HG02938 (cell line): ENCODE measurements around the gene PSAT1.

Experiments used
- ATAC-seq: cut with Tn5 transposase; IDR thresholded peaks from one replicate; pipeline ENCODE4 v1.9.1; 2021; ENCODE audit warnings: mild to moderate bottlenecking, moderate library complexity; ENCODE audit not compliant: unreplicated experiment

The PSAT1 gene

GRCh38 chr9:78292716-78293497 is 4.0 kb upstream of the PSAT1 start:
- no peak for ATAC-seq

DNA sequence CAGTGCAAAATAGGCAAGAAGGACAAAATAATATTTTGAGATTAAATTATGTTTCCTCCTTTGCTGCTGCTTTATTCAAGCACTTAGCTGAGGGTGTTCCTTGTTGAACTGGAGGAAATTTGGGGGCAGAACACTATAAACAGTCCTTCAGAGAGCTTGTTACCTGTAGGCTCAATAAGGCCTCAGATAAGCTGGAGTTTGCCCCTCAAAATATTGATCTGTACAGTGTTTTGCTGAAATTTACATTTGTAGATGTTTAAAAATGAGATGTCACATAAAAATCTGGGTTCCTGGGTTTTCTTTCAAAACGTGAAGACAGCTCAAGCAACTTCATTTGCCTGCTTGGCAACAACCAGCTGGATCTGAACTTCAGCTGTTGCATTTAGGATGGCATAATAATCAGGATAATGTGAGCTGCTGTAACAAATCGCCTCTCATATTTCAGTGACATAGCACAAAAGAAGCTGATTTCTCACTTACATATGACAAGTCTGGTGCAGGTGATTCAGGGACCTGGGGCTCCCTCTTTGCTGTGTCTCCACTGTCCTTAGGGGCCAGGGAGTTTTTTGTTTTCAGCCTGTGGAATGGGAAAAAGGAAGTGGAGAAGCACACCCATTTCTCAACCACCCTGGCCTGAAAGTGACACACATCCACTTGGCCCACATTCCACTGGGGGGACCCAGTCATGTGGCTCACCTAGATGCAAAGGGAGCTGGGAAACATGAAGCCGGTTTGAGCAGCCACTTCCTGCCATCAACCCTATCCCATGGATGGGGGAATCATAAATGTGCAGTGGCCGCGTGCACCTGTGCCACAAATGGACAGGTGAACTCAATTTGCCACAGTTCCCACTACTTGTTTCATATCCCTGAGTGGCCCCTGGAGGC is 2.4 kb upstream of the PSAT1 start:
- no peak for ATAC-seq

DNA sequence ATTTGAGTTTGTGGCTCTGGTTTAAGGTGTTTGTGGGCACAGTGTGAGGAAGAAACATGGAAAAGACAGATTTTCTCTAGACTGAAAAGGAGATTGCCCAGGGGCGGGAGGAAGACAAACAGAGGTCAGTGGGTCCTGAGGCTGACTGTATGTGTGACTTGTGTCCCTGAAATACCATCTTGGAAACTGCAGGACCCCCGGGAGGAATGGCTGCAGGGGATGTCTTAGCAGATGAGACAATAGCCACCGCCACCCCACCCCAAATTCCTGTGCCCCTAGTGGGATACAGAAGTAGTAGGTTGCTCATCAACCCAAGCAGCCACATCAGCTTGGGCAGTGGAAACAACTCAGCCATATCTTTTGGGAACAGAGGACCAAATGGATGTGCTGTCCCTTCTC is 1.7 kb upstream of the PSAT1 start:
- ATAC-seq: no peak

DNA sequence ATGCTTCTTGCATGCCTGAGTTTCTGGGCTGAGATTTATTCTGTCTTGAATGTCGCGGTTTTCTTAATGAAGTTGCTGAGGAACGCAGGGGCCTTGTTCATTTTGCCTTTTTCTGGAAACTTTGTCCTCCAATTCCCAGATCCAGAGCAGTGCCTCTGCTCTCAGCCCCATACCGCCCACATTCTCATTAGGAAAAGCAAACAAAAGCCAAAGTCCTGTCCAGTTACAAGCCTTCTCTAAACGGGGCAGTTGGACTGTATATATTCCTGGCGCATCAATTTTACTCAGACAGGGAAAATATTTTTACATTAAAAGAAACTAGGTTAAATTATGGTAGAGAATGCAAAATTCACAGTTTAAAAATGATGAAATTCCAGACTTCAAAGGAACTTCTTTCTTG is 1.2 kb upstream of the PSAT1 start:
- no peak for ATAC-seq

- no peak for ATAC-seq
These were observed 578 bp upstream of the PSAT1 start for GRCh38 chr9:78296201-78296892.

GRCh38 chr9:78297672-78297961 is 692 bp downstream of the PSAT1 start:
- ATAC-seq: peak; percentile 58

GRCh38 chr9:78298046-78298765 is 1.3 kb downstream of the PSAT1 start:
- no peak for ATAC-seq

DNA sequence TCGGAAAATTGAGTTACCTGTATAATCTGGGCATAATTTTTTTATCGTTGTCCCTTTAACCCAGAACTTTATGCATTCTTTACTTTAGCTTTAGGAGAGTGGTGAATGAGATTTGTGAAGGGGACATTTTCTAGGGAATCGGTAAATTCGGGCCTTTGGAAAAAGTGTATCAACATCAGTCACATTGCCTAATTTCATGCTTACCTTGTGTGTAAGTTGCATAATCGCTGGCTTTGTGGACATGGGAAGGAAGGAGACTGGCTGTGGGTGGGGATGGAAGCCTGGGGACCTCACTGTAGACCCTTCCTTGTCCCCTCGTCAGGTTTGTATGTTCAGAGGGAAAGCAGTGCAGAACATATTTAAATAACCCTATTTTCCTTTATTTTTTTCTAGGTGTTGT is 3.3 kb downstream of the PSAT1 start:
- ATAC-seq: no peak

GRCh38 chr9:78301466-78301865 is 4.5 kb downstream of the PSAT1 start:
- ATAC-seq: no peak

DNA sequence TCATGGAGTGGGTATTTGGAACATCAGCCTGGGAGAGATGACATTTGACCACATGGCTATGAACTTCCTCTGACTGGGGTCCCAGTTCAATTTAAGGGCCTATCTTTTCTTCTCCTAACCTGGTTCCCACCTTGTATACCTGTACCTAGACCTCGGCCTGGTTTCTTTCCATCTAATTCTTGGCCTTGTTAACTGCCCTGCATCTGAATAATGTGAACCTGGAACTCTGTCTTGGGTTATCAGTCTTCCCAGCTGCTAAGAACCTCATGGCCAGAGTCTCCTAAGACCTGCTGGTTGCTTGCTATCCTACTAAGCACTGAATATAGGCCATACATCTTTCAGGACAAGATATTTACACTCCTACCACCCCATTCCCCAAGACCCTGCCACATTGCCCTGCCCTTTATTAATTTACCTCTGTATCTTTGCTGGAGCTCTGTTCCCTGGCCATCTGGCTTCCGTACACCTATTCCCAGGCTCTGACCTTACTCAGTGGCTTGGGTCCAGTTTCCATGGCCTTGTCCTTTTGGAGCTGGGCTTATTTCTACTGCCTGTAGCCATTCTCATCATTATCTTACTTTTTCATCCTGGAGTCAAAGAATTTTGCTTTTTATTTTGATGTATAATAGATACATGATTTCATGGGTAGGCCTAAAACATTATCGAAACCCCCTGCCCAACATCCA is 6.6 kb downstream of the PSAT1 start:
- no peak for ATAC-seq

DNA sequence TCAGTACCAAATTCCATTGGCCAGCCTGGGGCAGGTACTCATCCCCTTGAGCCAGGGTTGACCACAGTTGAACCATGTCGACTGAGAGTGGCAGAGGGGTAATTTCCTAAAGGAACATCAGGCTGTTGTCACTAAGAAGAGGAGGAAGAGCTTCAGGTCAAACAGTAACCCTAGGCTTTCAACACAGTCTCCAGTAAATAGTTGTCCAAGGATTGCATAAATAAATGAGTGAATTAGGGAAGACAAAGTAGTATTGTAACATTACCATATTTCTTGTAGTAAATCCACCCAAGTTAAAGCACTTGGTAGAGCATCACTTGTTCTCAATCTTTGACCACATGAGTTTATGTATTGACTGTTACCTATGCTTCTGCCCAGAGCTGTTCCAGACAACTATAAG is 7.4 kb downstream of the PSAT1 start:
- ATAC-seq: no peak

DNA sequence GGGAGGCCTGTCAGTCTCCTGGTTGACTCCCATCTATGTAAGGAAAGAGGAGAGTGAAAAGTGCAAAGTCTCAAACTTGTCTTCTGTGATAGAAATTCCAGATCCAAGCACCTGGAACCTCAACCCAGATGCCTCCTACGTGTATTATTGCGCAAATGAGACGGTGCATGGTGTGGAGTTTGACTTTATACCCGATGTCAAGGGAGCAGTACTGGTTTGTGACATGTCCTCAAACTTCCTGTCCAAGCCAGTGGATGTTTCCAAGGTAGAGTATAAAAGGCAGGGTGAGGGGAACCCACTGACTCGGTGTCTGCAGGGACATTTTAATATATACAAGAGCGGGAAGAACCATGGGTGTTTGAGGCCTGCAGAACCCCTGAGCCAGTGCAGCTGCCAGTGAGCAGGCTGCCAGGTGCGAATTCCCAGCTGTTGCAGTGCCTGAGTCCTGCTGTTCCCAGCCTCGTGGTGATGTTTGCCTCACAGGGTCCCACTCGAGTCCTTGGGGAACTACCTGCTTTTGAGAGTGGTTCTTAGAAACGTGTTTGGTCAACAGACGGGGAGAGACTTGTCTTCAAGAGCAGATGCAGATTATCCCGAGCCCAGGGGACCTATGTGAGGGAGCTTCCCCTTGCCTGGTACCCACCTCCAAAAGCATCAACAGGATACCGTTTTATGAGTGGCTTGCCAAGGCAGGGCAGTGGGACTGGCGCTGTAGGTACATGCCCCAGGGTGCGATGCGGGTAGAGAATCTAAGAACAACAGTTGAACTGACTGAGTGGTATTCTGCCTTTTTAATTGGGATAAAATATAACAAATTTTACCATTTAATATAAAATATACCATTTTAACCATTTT is 9.5 kb downstream of the PSAT1 start:
- ATAC-seq: no peak

- no peak for ATAC-seq
These were observed 10.4 kb downstream of the PSAT1 start for GRCh38 chr9:78307360-78307759.

DNA sequence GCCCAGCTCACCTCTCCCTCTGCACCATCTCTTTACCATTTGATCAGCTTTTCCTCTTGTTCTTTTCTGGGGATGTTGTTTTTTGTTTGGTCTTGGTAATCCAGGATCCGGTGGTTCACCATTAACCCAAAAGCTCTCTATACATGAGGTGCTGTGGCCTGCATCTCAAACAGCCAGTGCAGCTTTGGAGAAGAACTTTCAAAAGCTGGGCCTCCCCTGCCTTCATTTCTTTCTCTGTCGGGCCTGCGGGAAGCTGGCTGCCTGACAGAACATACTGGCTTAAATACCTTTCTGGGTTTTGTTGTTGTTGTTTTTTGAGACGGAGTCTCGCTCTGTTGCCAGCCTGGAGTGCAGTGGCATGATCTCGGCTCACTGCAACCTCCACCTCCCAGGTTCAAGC is 12.1 kb downstream of the PSAT1 start:
- ATAC-seq: no peak

DNA sequence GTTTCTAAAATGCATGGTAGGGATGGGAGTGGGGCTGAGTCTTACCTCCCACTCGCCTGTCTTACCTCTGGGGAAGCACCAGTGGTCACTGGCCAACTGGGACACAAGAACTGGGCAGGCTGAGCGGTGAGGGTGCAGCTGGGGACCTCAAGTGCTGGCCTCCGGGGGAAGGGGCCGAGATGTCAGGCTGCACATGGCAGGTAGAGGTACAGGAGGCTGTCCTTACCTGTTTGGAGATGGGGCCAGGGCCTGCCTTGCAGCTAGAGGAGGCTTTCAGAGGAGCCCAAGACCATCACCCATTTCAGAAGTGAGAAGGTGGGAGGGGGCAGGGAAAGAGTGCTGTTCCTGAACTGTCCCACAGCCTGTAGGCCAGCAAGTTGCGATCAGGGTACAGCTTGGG is 14.2 kb downstream of the PSAT1 start:
- ATAC-seq: no peak

GRCh38 chr9:78311886-78312524 is 15.1 kb downstream of the PSAT1 start:
- no peak for ATAC-seq

DNA sequence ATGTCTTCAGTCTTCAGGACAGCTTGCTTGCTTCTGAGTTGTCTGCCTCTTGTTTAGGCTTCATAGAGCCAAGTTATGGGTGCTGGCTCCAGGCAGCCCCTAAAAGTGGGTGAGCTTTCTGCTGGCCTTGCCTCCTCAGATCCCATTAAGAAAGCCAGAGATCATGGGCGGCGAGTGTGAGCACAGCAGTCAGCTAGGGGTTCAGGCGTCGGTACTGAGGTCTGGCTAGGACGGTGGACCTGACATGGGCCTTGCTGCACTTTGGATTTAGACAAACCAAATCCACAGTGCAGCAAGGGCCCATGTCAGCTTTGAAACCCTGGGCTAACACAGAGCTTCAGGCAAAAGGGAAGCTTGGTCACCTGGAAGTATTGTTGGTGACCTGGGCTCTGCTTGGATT is 17.6 kb downstream of the PSAT1 start:
- ATAC-seq: no peak

GRCh38 chr9:78314953-78315870 is 18.3 kb downstream of the PSAT1 start:
- ATAC-seq: no peak
